Ascending aorta (tissue), 2 donors: ENCODE results near the gene LINGO4. TPM values are rescaled to one million over a fixed set of nuclear protein-coding genes. Genes with fewer than 3 reads are reported as not detected.

ENCODE experiments used
- DNase-seq, 2 donors: peaks; one replicate each; pipeline ENCODE4 v3.0.0-alpha.2; 2019; ENCODE audit warnings: low spot score in 2 of 2
- H3K27ac ChIP-seq, 2 donors: fragments of 200-600 bp; sonication (generic); one replicate each; pipeline ENCODE4 v1.5.1; 2016 to 2017; ENCODE audit warnings: mild to moderate bottlenecking in 1 of 2
- H3K27me3 ChIP-seq: fragments of 200-600 bp; sonication (generic); one replicate; pipeline ENCODE4 v1.5.1; 2017
- H3K36me3 ChIP-seq, 2 donors: fragments of 200-600 bp; sonication (generic); one replicate each; pipeline ENCODE4 v1.5.1; 2016
- H3K4me1 ChIP-seq, 2 donors: fragments of 200-600 bp; sonication (generic); one replicate each; pipeline ENCODE4 v1.5.1; 2016 to 2017; ENCODE audit warnings: mild to moderate bottlenecking in 1 of 2
- H3K4me3 ChIP-seq, 2 donors: fragments of 200-600 bp; sonication (generic); one replicate each; pipeline ENCODE4 v1.5.1; 2016 to 2017; ENCODE audit warnings: mild to moderate bottlenecking in 1 of 2
- H3K9me3 ChIP-seq, 2 donors: fragments of 200-600 bp; sonication (generic); one replicate each; pipeline ENCODE4 v1.5.1; 2016
- CTCF ChIP-seq, 3 experiments: fragments of 200-600 bp in 2 of 3; fragments of 450-650 bp in 1 of 3; sonication (generic) in 2 of 3; IDR thresholded peaks; one replicate each; pipeline ENCODE4 v1.5.1; 2016 to 2019; ENCODE audit warnings: antibody characterized with exemption in 3 of 3, mild to moderate bottlenecking in 1 of 3, moderate library complexity in 1 of 3
- intact Hi-C: fragments of 100-400 bp; cut with DNase I; formaldehyde crosslinking; loops from one replicate; pipeline ENCODE4 v1.15.1; 2023
- total RNA-seq: library from RNA; depleted of rRNA; stranded (reverse); fragments of >200 nt; gene quantifications from one replicate; pipeline ENCODE4 v1.1.0, GENCODE V29; 2016

LINGO4 gene
- total RNA-seq, 1 donor from 2014 or later: not detected

GRCh38 chr1:151813271-151813977 lies 8.2 kb upstream of the LINGO4 start:
- H3K27me3 ChIP-seq: no peaks in the 10 kb centered on the region
- no peaks in the 10 kb centered on the region for H3K9me3 ChIP-seq
- H3K27ac ChIP-seq: no peak overlapping the region
- no peaks in the 10 kb centered on the region for H3K4me1 ChIP-seq
- H3K4me3 ChIP-seq: no peak overlapping the region
- intact Hi-C loops: no loop called here
- DNase-seq: no peak
- H3K36me3 ChIP-seq: no peaks in the 10 kb centered on the region
- no peak for TF ChIP-seq CTCF (IDR thresholded peaks at IDR 0.05)

- Histone ChIP-seq H3K36me3 (no peaks in the 10 kb centered on the region), H3K27me3 (no peaks in the 10 kb centered on the region), H3K9me3 (no peaks in the 10 kb centered on the region), H3K4me1 (no peaks in the 10 kb centered on the region), H3K4me3 (no peak overlapping the region), H3K27ac (no peak overlapping the region)
- no peak for DNase-seq
- intact Hi-C loops: no loop called here
- no peak for TF ChIP-seq CTCF (IDR thresholded peaks at IDR 0.05)
These were observed 6.0 kb upstream of the LINGO4 start for GRCh38 chr1:151811181-151811580.

DNA sequence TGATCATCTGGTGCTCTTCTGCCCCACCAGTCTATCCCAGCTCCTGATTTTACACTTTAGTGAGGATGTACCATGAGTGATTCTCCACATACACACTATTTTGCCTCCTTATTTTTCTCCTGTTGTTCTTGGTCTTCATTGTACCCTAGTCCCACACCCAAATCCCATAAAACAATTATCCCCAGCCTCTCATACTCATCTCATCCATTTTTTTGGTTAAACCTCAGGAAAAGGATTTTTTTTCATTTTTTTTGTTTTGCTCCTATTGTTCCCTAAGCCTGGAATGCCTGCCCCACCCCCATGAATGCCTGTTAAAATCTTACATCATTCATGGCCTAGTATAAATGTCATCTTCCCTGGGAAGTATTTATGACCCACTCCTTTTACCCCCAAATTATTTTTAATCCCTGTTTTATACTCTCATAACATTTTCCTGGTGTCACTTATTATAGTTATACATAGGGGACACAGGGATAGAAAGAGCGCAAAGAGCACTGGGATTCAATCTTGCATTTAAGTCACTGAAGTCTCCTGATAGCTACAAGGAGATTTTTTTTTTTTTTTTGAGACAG lies 4.9 kb upstream of the LINGO4 start:
- Histone ChIP-seq H3K27ac (no peak overlapping the region), H3K9me3 (no peaks in the 10 kb centered on the region), H3K4me1 (no peaks in the 10 kb centered on the region), H3K27me3 (no peaks in the 10 kb centered on the region), H3K36me3 (no peaks in the 10 kb centered on the region), H3K4me3 (no peak overlapping the region)
- no peak for DNase-seq
- intact Hi-C loops: no loop called here
- no peak for TF ChIP-seq CTCF (IDR thresholded peaks at IDR 0.05)

- Histone ChIP-seq H3K36me3 (no peaks in the 10 kb centered on the region), H3K27ac (no peak overlapping the region), H3K4me1 (no peaks in the 10 kb centered on the region), H3K9me3 (no peaks in the 10 kb centered on the region), H3K4me3 (no peak overlapping the region), H3K27me3 (no peaks in the 10 kb centered on the region)
- TF ChIP-seq CTCF (IDR thresholded peaks at IDR 0.05): no peak
- intact Hi-C loops: no loop called here
- no peak for DNase-seq
These were observed 4.2 kb upstream of the LINGO4 start for GRCh38 chr1:151809290-151809984.

GRCh38 chr1:151807766-151808165 lies 2.5 kb upstream of the LINGO4 start:
- H3K27me3 ChIP-seq: no peaks in the 10 kb centered on the region
- no peaks in the 10 kb centered on the region for H3K9me3 ChIP-seq
- no peaks in the 10 kb centered on the region for H3K4me1 ChIP-seq
- intact Hi-C loops: no loop called here
- DNase-seq: no peak
- no peak overlapping the region for H3K27ac ChIP-seq
- TF ChIP-seq CTCF (IDR thresholded peaks at IDR 0.05): no peak
- H3K36me3 ChIP-seq: no peaks in the 10 kb centered on the region
- no peak overlapping the region for H3K4me3 ChIP-seq
